ENCODE measurements around the gene NR1H4.

Gene NR1H4

DNA sequence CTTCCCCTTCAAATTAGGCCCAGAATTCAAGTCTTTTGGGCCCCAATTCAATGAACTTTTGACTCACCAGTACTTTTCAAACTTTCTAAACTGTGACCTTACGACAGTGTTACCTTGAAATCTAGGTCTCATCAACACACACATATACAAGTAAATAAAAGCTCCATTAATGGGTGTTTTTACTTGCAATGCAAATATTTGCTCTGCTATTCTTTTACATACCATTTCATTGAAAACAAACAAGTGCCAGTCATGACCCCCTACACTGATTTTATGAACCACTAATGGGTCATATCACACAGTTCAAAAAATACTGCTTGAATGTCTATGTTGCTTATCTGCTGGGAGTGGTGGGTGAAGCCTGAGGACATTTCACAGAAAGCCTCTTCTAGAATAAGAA is 9.1 kb upstream of the NR1H4 start:
- DNase-seq (ENCODE audit: low read depth), result no peak
- H3K4me3 ChIP-seq (ENCODE audit: low read length), result no peak overlapping the region
- TF ChIP-seq, protein P1, sequence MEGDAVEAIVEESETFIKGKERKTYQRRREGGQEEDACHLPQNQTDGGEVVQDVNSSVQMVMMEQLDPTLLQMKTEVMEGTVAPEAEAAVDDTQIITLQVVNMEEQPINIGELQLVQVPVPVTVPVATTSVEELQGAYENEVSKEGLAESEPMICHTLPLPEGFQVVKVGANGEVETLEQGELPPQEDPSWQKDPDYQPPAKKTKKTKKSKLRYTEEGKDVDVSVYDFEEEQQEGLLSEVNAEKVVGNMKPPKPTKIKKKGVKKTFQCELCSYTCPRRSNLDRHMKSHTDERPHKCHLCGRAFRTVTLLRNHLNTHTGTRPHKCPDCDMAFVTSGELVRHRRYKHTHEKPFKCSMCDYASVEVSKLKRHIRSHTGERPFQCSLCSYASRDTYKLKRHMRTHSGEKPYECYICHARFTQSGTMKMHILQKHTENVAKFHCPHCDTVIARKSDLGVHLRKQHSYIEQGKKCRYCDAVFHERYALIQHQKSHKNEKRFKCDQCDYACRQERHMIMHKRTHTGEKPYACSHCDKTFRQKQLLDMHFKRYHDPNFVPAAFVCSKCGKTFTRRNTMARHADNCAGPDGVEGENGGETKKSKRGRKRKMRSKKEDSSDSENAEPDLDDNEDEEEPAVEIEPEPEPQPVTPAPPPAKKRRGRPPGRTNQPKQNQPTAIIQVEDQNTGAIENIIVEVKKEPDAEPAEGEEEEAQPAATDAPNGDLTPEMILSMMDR (conservative IDR thresholded peaks at IDR 0.05; ENCODE audit: low read depth, low read length), result no peak

DNA sequence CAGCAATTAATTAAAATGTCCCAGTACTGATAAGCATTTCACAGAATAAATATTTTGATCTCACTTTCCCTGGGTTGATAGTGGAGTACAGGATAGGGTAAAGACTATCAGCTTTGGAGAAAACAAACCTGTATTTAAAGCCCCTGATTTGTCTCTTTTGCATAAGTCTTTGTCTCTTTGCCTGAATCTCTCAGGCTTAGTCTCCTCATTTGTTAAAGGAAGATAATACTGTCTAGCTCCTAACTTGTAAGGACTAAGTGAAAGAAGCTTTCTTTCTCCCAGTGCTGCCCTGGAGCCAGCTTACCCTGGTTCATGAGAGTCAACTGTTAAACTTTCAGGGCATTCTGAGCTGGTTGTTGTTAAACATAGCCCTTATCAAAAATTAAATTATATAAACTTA is 5.5 kb upstream of the NR1H4 start:
- no peak for DNase-seq (ENCODE audit: low read depth)
- TF ChIP-seq, protein P1 (conservative IDR thresholded peaks at IDR 0.05; ENCODE audit: low read depth, low read length), result no peak
- H3K4me3 ChIP-seq (ENCODE audit: low read length), result no peak overlapping the region

GRCh38 chr12:100472325-100472724 is 1.3 kb upstream of the NR1H4 start:
- TF ChIP-seq, protein P1 (conservative IDR thresholded peaks at IDR 0.05; ENCODE audit: low read depth, low read length), result no peak
- H3K4me3 ChIP-seq (ENCODE audit: low read length), result no peak overlapping the region
- DNase-seq (ENCODE audit: low read depth), result no peak

GRCh38 chr12:100473050-100473715 is 483 bp upstream of the NR1H4 start:
- TF ChIP-seq, protein P1 (conservative IDR thresholded peaks at IDR 0.05; ENCODE audit: low read depth, low read length), result no peak
- H3K4me3 ChIP-seq (ENCODE audit: low read length), result no peak overlapping the region
- no peak for DNase-seq (ENCODE audit: low read depth)

DNA sequence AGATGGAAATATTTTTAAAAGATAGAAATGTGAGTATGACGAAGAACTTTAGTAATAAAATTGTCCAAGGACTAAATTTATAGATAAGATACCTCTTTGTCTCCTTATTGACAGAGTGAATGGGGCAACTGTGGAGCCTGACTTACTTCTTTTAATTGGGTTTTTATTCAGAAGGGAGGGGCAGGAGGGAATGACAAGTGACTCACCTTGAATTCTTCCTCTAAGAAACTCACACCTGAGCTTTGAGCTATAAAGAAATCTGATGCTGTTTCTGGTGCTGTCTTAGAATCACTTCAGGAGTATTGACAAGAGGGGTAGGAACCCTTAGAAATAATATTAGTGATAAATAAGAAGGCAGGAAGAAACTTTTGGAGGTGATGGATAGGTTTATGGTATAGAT is 951 bp downstream of the NR1H4 start:
- H3K4me3 ChIP-seq (ENCODE audit: low read length), result no peak overlapping the region
- TF ChIP-seq, protein P1 (conservative IDR thresholded peaks at IDR 0.05; ENCODE audit: low read depth, low read length), result no peak
- no peak for DNase-seq (ENCODE audit: low read depth)

- TF ChIP-seq, protein P1 (conservative IDR thresholded peaks at IDR 0.05; ENCODE audit: low read depth, low read length), result no peak
- no peak overlapping the region for H3K4me3 ChIP-seq (ENCODE audit: low read length)
- DNase-seq (ENCODE audit: low read depth), result no peak
Measured at GRCh38 chr12:100476013-100476751, 2.5 kb downstream of the NR1H4 start.

GRCh38 chr12:100481021-100481420 is 7.4 kb downstream of the NR1H4 start:
- no peak for DNase-seq (ENCODE audit: low read depth)
- TF ChIP-seq, protein P1 (conservative IDR thresholded peaks at IDR 0.05; ENCODE audit: low read depth, low read length), result no peak
- H3K4me3 ChIP-seq (ENCODE audit: low read length), result no peak overlapping the region
